Neutrophil (primary cell): ENCODE measurements around the gene TUBG2.

Source experiments
- H3K27ac ChIP-seq: fragments of 200-600 bp; sonication (generic); 2 replicates; pipeline ENCODE4 v1.5.1; 2016; ENCODE audit warnings: mild to moderate bottlenecking, moderate library complexity
- H3K27me3 ChIP-seq: fragments of 200-600 bp; sonication (generic); 2 replicates; pipeline ENCODE4 v1.6.0; 2016; ENCODE audit warnings: mild to moderate bottlenecking
- H3K36me3 ChIP-seq: fragments of 200-600 bp; sonication (generic); 2 replicates; pipeline ENCODE4 v1.5.1; 2017
- H3K4me1 ChIP-seq, 2 experiments: fragments of 200-600 bp in 1 of 2; sonication (generic) in 1 of 2; 1 replicate in 1 of 2; 2 replicates in 1 of 2; pipeline versions ENCODE4 v1.5.1 to v1.6.1; 2013 to 2016; ENCODE audit warnings: low read depth in 1 of 2, low read length in 1 of 2, mild to moderate bottlenecking in 1 of 2, moderate library complexity in 1 of 2; ENCODE audit not compliant: control insufficient read depth in 1 of 2, insufficient read depth in 1 of 2
- H3K4me3 ChIP-seq, 2 experiments: fragments of 200-600 bp in 1 of 2; sonication (generic) in 1 of 2; 1 replicate in 1 of 2; 2 replicates in 1 of 2; pipeline ENCODE4 v1.5.1; 2013 to 2016; ENCODE audit warnings: low read depth in 1 of 2, low read length in 1 of 2, mild to moderate bottlenecking in 1 of 2, moderate library complexity in 1 of 2
- H3K9me3 ChIP-seq: fragments of 200-600 bp; sonication (generic); 2 replicates; pipeline ENCODE4 v1.5.1; 2016
- TF ChIP-seq, protein P1 (sequence below): fragments of 200-600 bp; sonication (generic); IDR thresholded peaks from 2 replicates; pipeline ENCODE4 v1.5.1; 2016; ENCODE audit warnings: antibody characterized with exemption

TUBG2 gene

DNA sequence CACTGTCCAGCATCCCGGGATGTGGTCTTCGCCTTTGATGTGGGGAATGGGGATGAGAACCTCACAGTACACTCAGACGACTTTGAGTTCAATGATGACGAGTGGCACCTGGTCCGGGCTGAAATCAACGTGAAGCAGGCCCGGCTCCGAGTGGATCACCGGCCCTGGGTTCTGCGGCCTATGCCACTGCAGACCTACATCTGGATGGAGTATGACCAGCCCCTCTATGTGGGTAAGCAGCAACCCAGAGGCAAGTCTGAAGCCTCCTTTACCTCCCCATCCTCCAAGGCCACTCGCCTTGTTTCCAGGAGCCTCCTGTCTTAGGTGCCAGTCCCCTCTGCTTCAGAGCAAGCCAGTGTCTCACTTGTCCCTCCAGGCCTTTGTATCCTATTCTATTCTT is 33.4 kb downstream of the TUBG2 start:
- Histone ChIP-seq H3K4me3 (no peak overlapping the region), H3K27me3 (no peaks in the 10 kb centered on the region), H3K4me1 (no peaks in the 10 kb centered on the region), H3K36me3 (peaks cover 19% of the 10 kb centered on the region), H3K9me3 (no peaks in the 10 kb centered on the region), H3K27ac (no peak overlapping the region)
- TF ChIP-seq, protein P1, sequence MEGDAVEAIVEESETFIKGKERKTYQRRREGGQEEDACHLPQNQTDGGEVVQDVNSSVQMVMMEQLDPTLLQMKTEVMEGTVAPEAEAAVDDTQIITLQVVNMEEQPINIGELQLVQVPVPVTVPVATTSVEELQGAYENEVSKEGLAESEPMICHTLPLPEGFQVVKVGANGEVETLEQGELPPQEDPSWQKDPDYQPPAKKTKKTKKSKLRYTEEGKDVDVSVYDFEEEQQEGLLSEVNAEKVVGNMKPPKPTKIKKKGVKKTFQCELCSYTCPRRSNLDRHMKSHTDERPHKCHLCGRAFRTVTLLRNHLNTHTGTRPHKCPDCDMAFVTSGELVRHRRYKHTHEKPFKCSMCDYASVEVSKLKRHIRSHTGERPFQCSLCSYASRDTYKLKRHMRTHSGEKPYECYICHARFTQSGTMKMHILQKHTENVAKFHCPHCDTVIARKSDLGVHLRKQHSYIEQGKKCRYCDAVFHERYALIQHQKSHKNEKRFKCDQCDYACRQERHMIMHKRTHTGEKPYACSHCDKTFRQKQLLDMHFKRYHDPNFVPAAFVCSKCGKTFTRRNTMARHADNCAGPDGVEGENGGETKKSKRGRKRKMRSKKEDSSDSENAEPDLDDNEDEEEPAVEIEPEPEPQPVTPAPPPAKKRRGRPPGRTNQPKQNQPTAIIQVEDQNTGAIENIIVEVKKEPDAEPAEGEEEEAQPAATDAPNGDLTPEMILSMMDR = no peak

- no peaks in the 10 kb centered on the region for H3K27me3 ChIP-seq
- no peaks in the 10 kb centered on the region for H3K4me1 ChIP-seq
- peaks cover 35% of the 10 kb centered on the region for H3K36me3 ChIP-seq
- no peak overlapping the region for H3K27ac ChIP-seq
- no peaks in the 10 kb centered on the region for H3K9me3 ChIP-seq
- TF ChIP-seq, protein P1 = no peak
- no peak overlapping the region for H3K4me3 ChIP-seq
Measured at GRCh38 chr17:42694524-42694923, 35.4 kb downstream of the TUBG2 start.

DNA sequence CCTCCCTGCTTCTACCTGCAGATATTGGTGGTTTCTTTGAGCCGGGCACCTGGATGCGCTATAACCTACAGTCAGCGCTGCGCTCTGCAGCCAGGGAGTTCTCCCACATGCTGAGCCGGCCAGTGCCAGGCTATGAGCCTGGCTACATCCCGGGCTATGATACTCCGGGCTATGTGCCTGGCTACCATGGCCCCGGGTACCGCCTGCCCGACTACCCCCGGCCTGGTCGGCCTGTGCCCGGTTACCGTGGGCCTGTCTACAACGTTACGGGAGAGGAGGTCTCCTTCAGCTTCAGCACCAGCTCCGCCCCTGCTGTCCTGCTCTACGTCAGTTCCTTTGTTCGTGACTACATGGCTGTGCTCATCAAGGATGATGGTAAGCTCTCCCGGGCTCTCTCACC is 36.4 kb downstream of the TUBG2 start:
- TF ChIP-seq, protein P1 = no peak
- H3K27me3 ChIP-seq = no peaks in the 10 kb centered on the region
- H3K36me3 ChIP-seq = peaks cover 43% of the 10 kb centered on the region

GRCh38 chr17:42697108-42697811 is 38.2 kb downstream of the TUBG2 start:
- no peak overlapping the region for H3K27ac ChIP-seq
- no peaks in the 10 kb centered on the region for H3K9me3 ChIP-seq
- H3K4me1 ChIP-seq = no peaks in the 10 kb centered on the region
- no peak overlapping the region for H3K4me3 ChIP-seq
- H3K27me3 ChIP-seq = no peaks in the 10 kb centered on the region
- TF ChIP-seq, protein P1 = no peak
- H3K36me3 ChIP-seq = peaks cover 61% of the 10 kb centered on the region

More for the DNA sequence above, 36.4 kb downstream of the TUBG2 start:
- H3K27ac ChIP-seq = no peak overlapping the region
- no peak overlapping the region for H3K4me3 ChIP-seq
- H3K4me1 ChIP-seq = no peaks in the 10 kb centered on the region
- no peaks in the 10 kb centered on the region for H3K9me3 ChIP-seq

GRCh38 chr17:42698736-42699414 is 39.8 kb downstream of the TUBG2 start:
- no peak overlapping the region for H3K4me3 ChIP-seq
- H3K36me3 ChIP-seq = peaks cover 77% of the 10 kb centered on the region
- H3K27ac ChIP-seq = no peak overlapping the region
- H3K9me3 ChIP-seq = no peaks in the 10 kb centered on the region
- TF ChIP-seq, protein P1 = no peak
- H3K27me3 ChIP-seq = no peaks in the 10 kb centered on the region
- no peaks in the 10 kb centered on the region for H3K4me1 ChIP-seq
